ENCODE measurements around the gene CSNK1A1L. TPM values are rescaled to one million over a fixed set of nuclear protein-coding genes. Genes with fewer than 3 reads are reported as not detected.

The CSNK1A1L gene
- total RNA-seq, 1 experiment from 2014 or later: not detected

DNA sequence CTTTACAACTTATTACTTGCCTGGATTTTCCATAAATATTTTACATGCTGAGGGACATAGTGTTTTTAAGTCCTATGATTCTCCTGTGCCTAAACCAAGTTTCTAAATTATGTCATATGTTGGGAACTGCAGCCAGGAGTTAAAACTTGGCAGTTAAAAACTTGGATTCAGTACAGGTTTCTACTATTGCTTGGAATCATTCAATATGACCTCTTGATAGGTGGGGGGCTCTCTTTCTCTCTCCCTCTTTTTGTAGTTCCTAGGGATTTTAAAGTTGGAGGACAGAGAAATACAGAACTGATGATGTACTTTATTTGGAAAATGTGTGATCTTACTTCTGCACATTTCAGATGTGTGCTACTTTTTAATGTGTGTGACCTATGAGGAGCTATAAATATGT is 4.7 kb downstream of the CSNK1A1L start:
- Histone ChIP-seq H2AFZ (ENCODE audit: low read depth, low read length, poor library complexity, severe bottlenecking) (no peak overlapping the region), H3K4me3 (replicated peaks in 1 of 2; ENCODE audit: low read depth in 1 of 2, low read length in 2 of 2) (no peak overlapping the region), H3K4me2 (ENCODE audit: low read length) (no peak overlapping the region), H3K4me1 (ENCODE audit: control insufficient read depth in 1 of 2, insufficient read depth in 2 of 2, low read length in 2 of 2) (no peaks in the 10 kb centered on the region), H3K27ac (ENCODE audit: low read depth, low read length) (no peak overlapping the region), H3K9ac (ENCODE audit: low read length) (no peak overlapping the region), H3K27me3 (ENCODE audit: insufficient read depth, low read length) (peaks cover 43% of the 10 kb centered on the region), H3K9me2 (ENCODE audit: insufficient read depth) (no peaks in the 10 kb centered on the region), H3K9me3 (ENCODE audit: control insufficient read depth in 1 of 2, insufficient read depth in 1 of 2, low read depth in 1 of 2, low read length in 2 of 2) (no peaks in the 10 kb centered on the region), H3K36me3 (ENCODE audit: control insufficient read depth in 1 of 2, insufficient read depth in 2 of 2, low read length in 2 of 2) (no peaks in the 10 kb centered on the region), H4K20me1 (ENCODE audit: insufficient read depth) (no peaks in the 10 kb centered on the region), H3K79me2 (ENCODE audit: insufficient read depth, low read length) (no peaks in the 10 kb centered on the region)
- ATAC-seq (no peak), DNase-seq (ENCODE audit: low read depth, low spot score) (no peak)
- intact Hi-C loops (cut with micrococcal nuclease): loop anchor here (10.0 kb wide), 1 partner anchor 1484 kb away; no protein-coding TSS in a partner anchor
- ChIA-PET RAD21 (ENCODE audit: low non-redundant PET in 1 of 2, low total read pairs in 2 of 2, uncharacterized antibody in 2 of 2, unreplicated experiment in 2 of 2) (no interaction called here), POLR2A (no interaction called here), CTCF (no interaction called here)
- no TSS peak for BruUV-seq (replicated peaks)
- TF ChIP-seq ELF1 (IDR thresholded peaks at IDR 0.05; ENCODE audit: borderline replicate concordance, low read depth): no peak
- TF ChIP-seq ZNF274 (IDR thresholded peaks at IDR 0.05; ENCODE audit: low read depth, low read length): no peak
- TF ChIP-seq FOSL1 (IDR thresholded peaks at IDR 0.05; ENCODE audit: low read depth): no peak
- no peak for TF ChIP-seq SP1 (IDR thresholded peaks at IDR 0.05; ENCODE audit: low read depth)
- TF ChIP-seq ZFX (IDR thresholded peaks at IDR 0.05): no peak
- TF ChIP-seq POLR2AphosphoS5 (IDR thresholded peaks at IDR 0.05; ENCODE audit: low read depth, low read length): no peak
- TF ChIP-seq SIN3A (IDR thresholded peaks at IDR 0.05; ENCODE audit: low read depth): no peak
- no peak for TF ChIP-seq RAD21 (IDR thresholded peaks at IDR 0.05; ENCODE audit: low read depth)
- TF ChIP-seq, protein P1, sequence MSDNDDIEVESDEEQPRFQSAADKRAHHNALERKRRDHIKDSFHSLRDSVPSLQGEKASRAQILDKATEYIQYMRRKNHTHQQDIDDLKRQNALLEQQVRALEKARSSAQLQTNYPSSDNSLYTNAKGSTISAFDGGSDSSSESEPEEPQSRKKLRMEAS (IDR thresholded peaks at IDR 0.05): no peak
- TF ChIP-seq JUND (IDR thresholded peaks at IDR 0.05): no peak
- TF ChIP-seq, protein P2, sequence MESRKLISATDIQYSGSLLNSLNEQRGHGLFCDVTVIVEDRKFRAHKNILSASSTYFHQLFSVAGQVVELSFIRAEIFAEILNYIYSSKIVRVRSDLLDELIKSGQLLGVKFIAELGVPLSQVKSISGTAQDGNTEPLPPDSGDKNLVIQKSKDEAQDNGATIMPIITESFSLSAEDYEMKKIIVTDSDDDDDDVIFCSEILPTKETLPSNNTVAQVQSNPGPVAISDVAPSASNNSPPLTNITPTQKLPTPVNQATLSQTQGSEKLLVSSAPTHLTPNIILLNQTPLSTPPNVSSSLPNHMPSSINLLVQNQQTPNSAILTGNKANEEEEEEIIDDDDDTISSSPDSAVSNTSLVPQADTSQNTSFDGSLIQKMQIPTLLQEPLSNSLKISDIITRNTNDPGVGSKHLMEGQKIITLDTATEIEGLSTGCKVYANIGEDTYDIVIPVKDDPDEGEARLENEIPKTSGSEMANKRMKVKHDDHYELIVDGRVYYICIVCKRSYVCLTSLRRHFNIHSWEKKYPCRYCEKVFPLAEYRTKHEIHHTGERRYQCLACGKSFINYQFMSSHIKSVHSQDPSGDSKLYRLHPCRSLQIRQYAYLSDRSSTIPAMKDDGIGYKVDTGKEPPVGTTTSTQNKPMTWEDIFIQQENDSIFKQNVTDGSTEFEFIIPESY (IDR thresholded peaks at IDR 0.05; ENCODE audit: extremely low read depth, insufficient replicate concordance, low read length): no peak
- TF ChIP-seq, protein P3, sequence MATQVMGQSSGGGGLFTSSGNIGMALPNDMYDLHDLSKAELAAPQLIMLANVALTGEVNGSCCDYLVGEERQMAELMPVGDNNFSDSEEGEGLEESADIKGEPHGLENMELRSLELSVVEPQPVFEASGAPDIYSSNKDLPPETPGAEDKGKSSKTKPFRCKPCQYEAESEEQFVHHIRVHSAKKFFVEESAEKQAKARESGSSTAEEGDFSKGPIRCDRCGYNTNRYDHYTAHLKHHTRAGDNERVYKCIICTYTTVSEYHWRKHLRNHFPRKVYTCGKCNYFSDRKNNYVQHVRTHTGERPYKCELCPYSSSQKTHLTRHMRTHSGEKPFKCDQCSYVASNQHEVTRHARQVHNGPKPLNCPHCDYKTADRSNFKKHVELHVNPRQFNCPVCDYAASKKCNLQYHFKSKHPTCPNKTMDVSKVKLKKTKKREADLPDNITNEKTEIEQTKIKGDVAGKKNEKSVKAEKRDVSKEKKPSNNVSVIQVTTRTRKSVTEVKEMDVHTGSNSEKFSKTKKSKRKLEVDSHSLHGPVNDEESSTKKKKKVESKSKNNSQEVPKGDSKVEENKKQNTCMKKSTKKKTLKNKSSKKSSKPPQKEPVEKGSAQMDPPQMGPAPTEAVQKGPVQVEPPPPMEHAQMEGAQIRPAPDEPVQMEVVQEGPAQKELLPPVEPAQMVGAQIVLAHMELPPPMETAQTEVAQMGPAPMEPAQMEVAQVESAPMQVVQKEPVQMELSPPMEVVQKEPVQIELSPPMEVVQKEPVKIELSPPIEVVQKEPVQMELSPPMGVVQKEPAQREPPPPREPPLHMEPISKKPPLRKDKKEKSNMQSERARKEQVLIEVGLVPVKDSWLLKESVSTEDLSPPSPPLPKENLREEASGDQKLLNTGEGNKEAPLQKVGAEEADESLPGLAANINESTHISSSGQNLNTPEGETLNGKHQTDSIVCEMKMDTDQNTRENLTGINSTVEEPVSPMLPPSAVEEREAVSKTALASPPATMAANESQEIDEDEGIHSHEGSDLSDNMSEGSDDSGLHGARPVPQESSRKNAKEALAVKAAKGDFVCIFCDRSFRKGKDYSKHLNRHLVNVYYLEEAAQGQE (IDR thresholded peaks at IDR 0.05; ENCODE audit: low read depth): no peak
- no peak for TF ChIP-seq EZH2phosphoT487 (IDR thresholded peaks at IDR 0.05; ENCODE audit: borderline replicate concordance)
- TF ChIP-seq EZH2 (IDR thresholded peaks at IDR 0.05): no peak
- TF ChIP-seq CEBPB (IDR thresholded peaks at IDR 0.05; ENCODE audit: low read depth): no peak
- TF ChIP-seq SRF (IDR thresholded peaks at IDR 0.05; ENCODE audit: low read depth): no peak
- TF ChIP-seq, protein P4, sequence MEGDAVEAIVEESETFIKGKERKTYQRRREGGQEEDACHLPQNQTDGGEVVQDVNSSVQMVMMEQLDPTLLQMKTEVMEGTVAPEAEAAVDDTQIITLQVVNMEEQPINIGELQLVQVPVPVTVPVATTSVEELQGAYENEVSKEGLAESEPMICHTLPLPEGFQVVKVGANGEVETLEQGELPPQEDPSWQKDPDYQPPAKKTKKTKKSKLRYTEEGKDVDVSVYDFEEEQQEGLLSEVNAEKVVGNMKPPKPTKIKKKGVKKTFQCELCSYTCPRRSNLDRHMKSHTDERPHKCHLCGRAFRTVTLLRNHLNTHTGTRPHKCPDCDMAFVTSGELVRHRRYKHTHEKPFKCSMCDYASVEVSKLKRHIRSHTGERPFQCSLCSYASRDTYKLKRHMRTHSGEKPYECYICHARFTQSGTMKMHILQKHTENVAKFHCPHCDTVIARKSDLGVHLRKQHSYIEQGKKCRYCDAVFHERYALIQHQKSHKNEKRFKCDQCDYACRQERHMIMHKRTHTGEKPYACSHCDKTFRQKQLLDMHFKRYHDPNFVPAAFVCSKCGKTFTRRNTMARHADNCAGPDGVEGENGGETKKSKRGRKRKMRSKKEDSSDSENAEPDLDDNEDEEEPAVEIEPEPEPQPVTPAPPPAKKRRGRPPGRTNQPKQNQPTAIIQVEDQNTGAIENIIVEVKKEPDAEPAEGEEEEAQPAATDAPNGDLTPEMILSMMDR (IDR thresholded peaks at IDR 0.05 in 2 of 3, conservative IDR thresholded peaks at IDR 0.05 in 1 of 3; ENCODE audit: borderline replicate concordance in 1 of 3, insufficient read depth in 1 of 3, low read depth in 2 of 3, low read length in 2 of 3): no peak
- no peak for TF ChIP-seq YY1 (IDR thresholded peaks at IDR 0.05; ENCODE audit: extremely low read depth, insufficient replicate concordance, low read depth, low read length)
